ENCODE results near the gene KSR1. TPM values are rescaled to one million over a fixed set of nuclear protein-coding genes. Genes with fewer than 3 reads are reported as not detected.

The KSR1 gene
- total and polyA plus RNA-seq, 2 of the 8 experiments (the other 6 are each of a cell fraction or from before 2014, with no cell fraction given): 14.1 to 34.7 TPM

DNA sequence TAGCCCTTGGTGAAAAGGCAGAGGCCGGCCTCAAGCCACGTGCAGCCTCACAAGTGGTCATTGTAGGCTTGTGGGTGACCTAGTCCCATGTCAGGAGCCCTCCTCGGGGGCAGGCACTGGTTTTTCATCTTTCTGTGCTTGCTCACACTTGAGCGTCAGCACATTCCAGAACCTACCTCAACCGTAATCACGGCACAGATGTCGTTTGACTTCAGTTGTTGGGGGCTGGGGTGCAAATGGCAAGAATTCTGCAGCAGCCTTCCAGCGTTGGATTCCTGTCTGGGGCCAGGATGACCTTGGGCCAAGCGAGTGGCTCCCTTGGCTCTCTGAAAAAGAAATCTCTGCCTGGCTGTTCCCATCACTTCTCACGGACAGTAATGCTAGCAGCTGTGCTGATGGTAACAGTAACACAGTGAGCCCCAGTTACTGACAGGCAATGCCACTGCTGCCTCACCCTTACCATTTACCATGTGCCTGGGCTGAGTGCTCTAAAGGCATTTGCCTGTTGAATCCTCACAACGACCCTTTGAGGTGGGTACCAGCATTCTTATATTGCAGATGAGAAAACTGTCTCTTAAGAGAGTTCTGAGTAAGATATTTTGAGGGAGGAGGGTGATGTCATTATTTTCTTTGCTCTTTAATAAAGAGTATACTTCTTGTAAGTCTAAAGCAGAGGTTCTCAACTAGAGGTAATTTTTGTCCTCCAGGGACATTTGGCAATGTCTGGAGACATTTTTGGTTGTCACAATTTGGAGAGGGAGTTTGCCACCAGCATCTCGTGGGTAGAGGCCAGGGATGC lies 46.5 kb downstream of the KSR1 start:
- Histone ChIP-seq H2BK5ac (ENCODE audit: low read depth, low read length) (no peak overlapping the region), H4K8ac (ENCODE audit: extremely low read depth, insufficient read depth, low read length) (no peak overlapping the region), H3K56ac (replicated peaks; ENCODE audit: insufficient read length, low read depth, low read length) (no peak overlapping the region), H2BK20ac (ENCODE audit: low read length) (no peak overlapping the region), H3K4ac (replicated peaks; ENCODE audit: insufficient read length, low read depth, low read length) (no peak overlapping the region), H3K14ac (ENCODE audit: insufficient read length) (no peak overlapping the region), H2BK12ac (ENCODE audit: low read depth, low read length) (no peak overlapping the region), H2BK15ac (ENCODE audit: low read length) (no peak overlapping the region), H3K36me3 (ENCODE audit: control insufficient read depth in 2 of 4, insufficient read depth in 4 of 4, low read length in 3 of 4) (peaks cover 0 to 5% (median 0%) of the 10 kb centered on the region in 4 experiments; a peak in 3 of 8 replicates), H3K79me2 (ENCODE audit: control insufficient read depth in 1 of 2, insufficient read depth in 2 of 2, low read length in 2 of 2) (peaks cover 4 to 77% of the 10 kb centered on the region in 2 experiments; a peak in 2 of 4 replicates), H3K4me1 (replicated peaks in 1 of 4; ENCODE audit: control insufficient read depth in 3 of 4, insufficient read depth in 4 of 4, low read length in 3 of 4) (peaks cover 8 to 25% (median 19%) of the 10 kb centered on the region in 4 experiments; a peak in 6 of 7 replicates), H3K79me1 (ENCODE audit: low read depth, low read length) (peaks cover 18% of the 10 kb centered on the region; the same call in 1 of the 2 replicates), H3K23ac (ENCODE audit: insufficient read length) (no peak overlapping the region), H2AK5ac (ENCODE audit: low read depth, low read length) (no peak overlapping the region; the same call in 1 of the 2 replicates), H3K9me3 (ENCODE audit: insufficient read depth in 2 of 2, low read depth in 1 of 2, low read length in 1 of 2) (peaks cover 21 to 24% of the 10 kb centered on the region in 2 experiments), H4K91ac (replicated peaks; ENCODE audit: insufficient read length, low read length) (no peak overlapping the region), H2BK120ac (replicated peaks; ENCODE audit: low read depth, low read length) (no peak overlapping the region), H3K9ac (replicated peaks in 1 of 4; ENCODE audit: extremely low read depth in 1 of 4, low read depth in 3 of 4, low read length in 3 of 4) (no peak overlapping the region), H3K18ac (ENCODE audit: extremely low read depth, low read length) (no peak overlapping the region), H2AFZ (ENCODE audit: low read length) (no peak overlapping the region), H3K27ac (ENCODE audit: low read depth, low read length) (no peak overlapping the region), H3K4me2 (ENCODE audit: insufficient read depth in 1 of 2, low read depth in 2 of 2, low read length in 2 of 2) (no peak overlapping the region), H3K23me2 (ENCODE audit: low read depth, low read length) (no peaks in the 10 kb centered on the region), H4K5ac (ENCODE audit: insufficient read length, low read depth, low read length) (no peak overlapping the region), H3K27me3 (replicated peaks in 1 of 4; ENCODE audit: control insufficient read depth in 3 of 4, extremely low read depth in 1 of 4, insufficient read depth in 3 of 4, low read length in 3 of 4) (no peaks in the 10 kb centered on the region), H3K4me3 (ENCODE audit: extremely low read depth in 1 of 4, insufficient read depth in 2 of 4, low read depth in 3 of 4, low read length in 4 of 4) (no peak overlapping the region), H4K20me1 (replicated peaks in 1 of 2; ENCODE audit: control insufficient read depth in 1 of 2, insufficient read depth in 2 of 2, low read length in 2 of 2) (no peaks in the 10 kb centered on the region)
- CTCF ChIA-PET (ENCODE audit: partially characterized antibody): no interaction called here
- POLR2A ChIA-PET (ENCODE audit: partially characterized antibody): no interaction called here
- DNase-seq (ENCODE audit: low read depth in 1 of 2, low spot score in 2 of 2): no peak
- 88% methylated on average over 12 of the region's 12 CpGs; no CpG with 5 or more reads in 1 of the 2 experiments for WGBS, 2 experiments (ENCODE audit: extremely low coverage in 1 of 2, insufficient coverage in 1 of 2, insufficient read length in 1 of 2, insufficient replicate concordance in 2 of 2, low coverage in 1 of 2, low lambda C conversion rate in 2 of 2, missing lambda C conversion rate in 1 of 2)
- FAIRE-seq: no peak
- no peak for TF ChIP-seq POLR2AphosphoS5 (IDR thresholded peaks at IDR 0.05; ENCODE audit: low read depth, low read length)
- TF ChIP-seq SP2 (IDR thresholded peaks at IDR 0.05; ENCODE audit: low read length): no peak
- TF ChIP-seq BRCA1 (IDR thresholded peaks at IDR 0.05; ENCODE audit: low read depth, low read length): no peak
- no peak for TF ChIP-seq SP4 (IDR thresholded peaks at IDR 0.05; ENCODE audit: low read length)
- no peak for TF ChIP-seq JUND (IDR thresholded peaks at IDR 0.05; ENCODE audit: low read length)
- no peak for TF ChIP-seq KDM1A (IDR thresholded peaks at IDR 0.05; ENCODE audit: borderline replicate concordance, low read length)
- TF ChIP-seq RAD21 (IDR thresholded peaks at IDR 0.05 in 1 of 2, conservative IDR thresholded peaks at IDR 0.05 in 1 of 2; ENCODE audit: low read depth in 2 of 2, low read length in 2 of 2): no peak
- no peak for TF ChIP-seq GTF2F1 (IDR thresholded peaks at IDR 0.05; ENCODE audit: borderline replicate concordance, low read depth, low read length)
- no peak for TF ChIP-seq TAF1 (IDR thresholded peaks at IDR 0.05; ENCODE audit: low read depth, low read length)
- no peak for TF ChIP-seq EGR1 (IDR thresholded peaks at IDR 0.05; ENCODE audit: borderline replicate concordance, low read depth, low read length)
- TF ChIP-seq TAF7 (optimal IDR thresholded peaks at IDR 0.05; ENCODE audit: borderline replicate concordance, low read depth, low read length): no peak
- TF ChIP-seq TBP (IDR thresholded peaks at IDR 0.05; ENCODE audit: low read depth, low read length): no peak
- TF ChIP-seq, protein P1, sequence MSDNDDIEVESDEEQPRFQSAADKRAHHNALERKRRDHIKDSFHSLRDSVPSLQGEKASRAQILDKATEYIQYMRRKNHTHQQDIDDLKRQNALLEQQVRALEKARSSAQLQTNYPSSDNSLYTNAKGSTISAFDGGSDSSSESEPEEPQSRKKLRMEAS (IDR thresholded peaks at IDR 0.05): no peak

All from H1 (cell line).